HEK293 (cell line): Measurements from ENCODE around the gene GFOD1.

Source experiments
- KLF1 ChIP-seq: fragments of 450-650 bp; formaldehyde crosslinking; IDR thresholded peaks from 2 replicates; pipeline ENCODE4 v1.5.1; 2016; ENCODE audit warnings: missing biosample characterization, missing genetic modification characterization
- YY1 ChIP-seq: fragments of 450-650 bp; formaldehyde crosslinking; IDR thresholded peaks from 2 replicates; pipeline ENCODE4 v1.5.1; 2018; ENCODE audit warnings: missing biosample characterization, missing genetic modification characterization
- ZEB2 ChIP-seq: fragments of 450-650 bp; formaldehyde crosslinking; IDR thresholded peaks from 2 replicates; pipeline ENCODE4 v1.5.1; 2016; ENCODE audit warnings: missing biosample characterization, missing genetic modification characterization
- TF ChIP-seq, protein P1 (sequence below): fragments of 450-650 bp; formaldehyde crosslinking; IDR thresholded peaks from 2 replicates; pipeline ENCODE4 v1.5.1; 2016; ENCODE audit warnings: missing biosample characterization, missing genetic modification characterization
- TF ChIP-seq, protein P2 (sequence below): fragments of 450-650 bp; formaldehyde crosslinking; IDR thresholded peaks from 2 replicates; pipeline ENCODE4 v1.5.1; 2016; ENCODE audit warnings: missing biosample characterization, missing genetic modification characterization
- TF ChIP-seq, protein P3 (sequence below): fragments of 450-650 bp; formaldehyde crosslinking; IDR thresholded peaks from 2 replicates; pipeline ENCODE4 v1.5.1; 2016; ENCODE audit warnings: missing biosample characterization, missing genetic modification characterization

DNA sequence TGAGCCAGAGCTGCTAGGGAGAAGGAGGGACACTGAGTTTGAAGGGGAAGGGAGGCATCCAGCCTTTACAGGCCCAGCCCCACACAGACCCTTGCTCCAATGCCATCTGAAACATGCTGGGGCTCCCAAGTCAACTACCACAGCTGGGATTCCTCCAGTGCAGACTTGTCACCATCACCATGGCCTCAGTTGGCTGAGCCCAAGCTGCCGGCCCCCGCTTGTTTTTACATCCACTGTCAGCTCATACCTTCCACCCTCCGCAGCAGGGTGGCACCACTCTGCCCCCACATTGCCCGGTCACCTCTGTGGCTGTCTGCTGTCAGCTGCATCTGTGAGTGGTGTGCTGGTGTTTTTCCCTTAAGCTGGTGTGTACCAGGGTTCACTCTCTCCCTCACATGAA, 26.1 kb downstream of the GFOD1 start:
- TF ChIP-seq, protein P1, sequence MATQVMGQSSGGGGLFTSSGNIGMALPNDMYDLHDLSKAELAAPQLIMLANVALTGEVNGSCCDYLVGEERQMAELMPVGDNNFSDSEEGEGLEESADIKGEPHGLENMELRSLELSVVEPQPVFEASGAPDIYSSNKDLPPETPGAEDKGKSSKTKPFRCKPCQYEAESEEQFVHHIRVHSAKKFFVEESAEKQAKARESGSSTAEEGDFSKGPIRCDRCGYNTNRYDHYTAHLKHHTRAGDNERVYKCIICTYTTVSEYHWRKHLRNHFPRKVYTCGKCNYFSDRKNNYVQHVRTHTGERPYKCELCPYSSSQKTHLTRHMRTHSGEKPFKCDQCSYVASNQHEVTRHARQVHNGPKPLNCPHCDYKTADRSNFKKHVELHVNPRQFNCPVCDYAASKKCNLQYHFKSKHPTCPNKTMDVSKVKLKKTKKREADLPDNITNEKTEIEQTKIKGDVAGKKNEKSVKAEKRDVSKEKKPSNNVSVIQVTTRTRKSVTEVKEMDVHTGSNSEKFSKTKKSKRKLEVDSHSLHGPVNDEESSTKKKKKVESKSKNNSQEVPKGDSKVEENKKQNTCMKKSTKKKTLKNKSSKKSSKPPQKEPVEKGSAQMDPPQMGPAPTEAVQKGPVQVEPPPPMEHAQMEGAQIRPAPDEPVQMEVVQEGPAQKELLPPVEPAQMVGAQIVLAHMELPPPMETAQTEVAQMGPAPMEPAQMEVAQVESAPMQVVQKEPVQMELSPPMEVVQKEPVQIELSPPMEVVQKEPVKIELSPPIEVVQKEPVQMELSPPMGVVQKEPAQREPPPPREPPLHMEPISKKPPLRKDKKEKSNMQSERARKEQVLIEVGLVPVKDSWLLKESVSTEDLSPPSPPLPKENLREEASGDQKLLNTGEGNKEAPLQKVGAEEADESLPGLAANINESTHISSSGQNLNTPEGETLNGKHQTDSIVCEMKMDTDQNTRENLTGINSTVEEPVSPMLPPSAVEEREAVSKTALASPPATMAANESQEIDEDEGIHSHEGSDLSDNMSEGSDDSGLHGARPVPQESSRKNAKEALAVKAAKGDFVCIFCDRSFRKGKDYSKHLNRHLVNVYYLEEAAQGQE (tag by site-specific recombination), result no peak
- TF ChIP-seq, protein P2, sequence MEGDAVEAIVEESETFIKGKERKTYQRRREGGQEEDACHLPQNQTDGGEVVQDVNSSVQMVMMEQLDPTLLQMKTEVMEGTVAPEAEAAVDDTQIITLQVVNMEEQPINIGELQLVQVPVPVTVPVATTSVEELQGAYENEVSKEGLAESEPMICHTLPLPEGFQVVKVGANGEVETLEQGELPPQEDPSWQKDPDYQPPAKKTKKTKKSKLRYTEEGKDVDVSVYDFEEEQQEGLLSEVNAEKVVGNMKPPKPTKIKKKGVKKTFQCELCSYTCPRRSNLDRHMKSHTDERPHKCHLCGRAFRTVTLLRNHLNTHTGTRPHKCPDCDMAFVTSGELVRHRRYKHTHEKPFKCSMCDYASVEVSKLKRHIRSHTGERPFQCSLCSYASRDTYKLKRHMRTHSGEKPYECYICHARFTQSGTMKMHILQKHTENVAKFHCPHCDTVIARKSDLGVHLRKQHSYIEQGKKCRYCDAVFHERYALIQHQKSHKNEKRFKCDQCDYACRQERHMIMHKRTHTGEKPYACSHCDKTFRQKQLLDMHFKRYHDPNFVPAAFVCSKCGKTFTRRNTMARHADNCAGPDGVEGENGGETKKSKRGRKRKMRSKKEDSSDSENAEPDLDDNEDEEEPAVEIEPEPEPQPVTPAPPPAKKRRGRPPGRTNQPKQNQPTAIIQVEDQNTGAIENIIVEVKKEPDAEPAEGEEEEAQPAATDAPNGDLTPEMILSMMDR (tag by site-specific recombination), result no peak
- TF ChIP-seq KLF1 (tag by site-specific recombination), result no peak
- TF ChIP-seq ZEB2, result no peak
- no peak for TF ChIP-seq YY1 (tag by site-specific recombination)
- TF ChIP-seq, protein P3, sequence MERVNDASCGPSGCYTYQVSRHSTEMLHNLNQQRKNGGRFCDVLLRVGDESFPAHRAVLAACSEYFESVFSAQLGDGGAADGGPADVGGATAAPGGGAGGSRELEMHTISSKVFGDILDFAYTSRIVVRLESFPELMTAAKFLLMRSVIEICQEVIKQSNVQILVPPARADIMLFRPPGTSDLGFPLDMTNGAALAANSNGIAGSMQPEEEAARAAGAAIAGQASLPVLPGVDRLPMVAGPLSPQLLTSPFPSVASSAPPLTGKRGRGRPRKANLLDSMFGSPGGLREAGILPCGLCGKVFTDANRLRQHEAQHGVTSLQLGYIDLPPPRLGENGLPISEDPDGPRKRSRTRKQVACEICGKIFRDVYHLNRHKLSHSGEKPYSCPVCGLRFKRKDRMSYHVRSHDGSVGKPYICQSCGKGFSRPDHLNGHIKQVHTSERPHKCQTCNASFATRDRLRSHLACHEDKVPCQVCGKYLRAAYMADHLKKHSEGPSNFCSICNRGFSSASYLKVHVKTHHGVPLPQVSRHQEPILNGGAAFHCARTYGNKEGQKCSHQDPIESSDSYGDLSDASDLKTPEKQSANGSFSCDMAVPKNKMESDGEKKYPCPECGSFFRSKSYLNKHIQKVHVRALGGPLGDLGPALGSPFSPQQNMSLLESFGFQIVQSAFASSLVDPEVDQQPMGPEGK (tag by site-specific recombination), result no peak
